ENCODE data around the gene HSPB6. TPM values are rescaled to one million over a fixed set of nuclear protein-coding genes. Genes with fewer than 3 reads are reported as not detected.

HSPB6 gene
- total and polyA plus RNA-seq, 4 donors: 2.7 to 17.7 (median 5.6) TPM

GRCh38 chr19:35738887-35739229 is 18.0 kb downstream of the HSPB6 start:
- TF ChIP-seq RXRA (IDR thresholded peaks at IDR 0.05): peak in 1 of 2 donors; percentile 14
- TF ChIP-seq GABPA (IDR thresholded peaks at IDR 0.05 in 1 of 2, conservative IDR thresholded peaks at IDR 0.05 in 1 of 2): no peak
- Histone ChIP-seq H3K36me3 (ENCODE audit: control insufficient read depth in 4 of 4, insufficient read depth in 3 of 4, low read depth in 1 of 4, low read length in 3 of 4) (peaks cover 11 to 47% (median 18%) of the 10 kb centered on the region in 4 donors), H3K9ac (ENCODE audit: low read depth in 1 of 2, low read length in 2 of 2) (no peak overlapping the region), H3K4me3 (ENCODE audit: low read depth in 1 of 3, low read length in 3 of 3) (no peak overlapping the region), H3K9me3 (ENCODE audit: control insufficient read depth in 4 of 4, low read length in 3 of 4) (no peaks in the 10 kb centered on the region), H3K27ac (ENCODE audit: low read depth in 1 of 2, low read length in 2 of 2) (peak overlapping the region in 1 of 2 donors; percentile 78), H3K4me1 (ENCODE audit: control insufficient read depth in 4 of 4, insufficient read depth in 4 of 4, low read length in 3 of 4) (peaks cover 6 to 38% (median 11%) of the 10 kb centered on the region in 4 donors), H3K27me3 (ENCODE audit: control insufficient read depth in 4 of 4, insufficient read depth in 4 of 4, low read length in 3 of 4) (no peaks in the 10 kb centered on the region)
- DNase-seq (ENCODE audit: low spot score): no peak
- 90% methylated on average over 2 of the region's 2 CpGs for WGBS

- peaks cover 11 to 53% (median 20%) of the 10 kb centered on the region in 4 donors for H3K36me3 ChIP-seq (ENCODE audit: control insufficient read depth in 4 of 4, insufficient read depth in 3 of 4, low read depth in 1 of 4, low read length in 3 of 4)
- H3K27me3 ChIP-seq (ENCODE audit: control insufficient read depth in 4 of 4, insufficient read depth in 4 of 4, low read length in 3 of 4): no peaks in the 10 kb centered on the region
- no peak overlapping the region for H3K9ac ChIP-seq (ENCODE audit: low read depth in 1 of 2, low read length in 2 of 2)
- no peaks in the 10 kb centered on the region for H3K9me3 ChIP-seq (ENCODE audit: control insufficient read depth in 4 of 4, low read length in 3 of 4)
- H3K4me1 ChIP-seq (ENCODE audit: control insufficient read depth in 4 of 4, insufficient read depth in 4 of 4, low read length in 3 of 4): peaks cover 5 to 35% (median 11%) of the 10 kb centered on the region in 4 donors
- no peak for DNase-seq (ENCODE audit: low spot score)
- 95% methylated on average over 37 of the region's 37 CpGs for WGBS
- H3K4me3 ChIP-seq (ENCODE audit: low read depth in 1 of 3, low read length in 3 of 3): no peak overlapping the region
- TF ChIP-seq NR2F2 (IDR thresholded peaks at IDR 0.05) (no peak), TAF1 (conservative IDR thresholded peaks at IDR 0.05) (no peak), EGR1 (IDR thresholded peaks at IDR 0.05; ENCODE audit: low read depth in 2 of 2) (no peak), MAX (IDR thresholded peaks at IDR 0.05) (no peak), GABPA (IDR thresholded peaks at IDR 0.05 in 1 of 2, conservative IDR thresholded peaks at IDR 0.05 in 1 of 2) (no peak), YY1 (IDR thresholded peaks at IDR 0.05) (no peak), CTCF (IDR thresholded peaks at IDR 0.05; ENCODE audit: low read depth, low read length, missing input control) (no peak), FOXA2 (IDR thresholded peaks at IDR 0.05) (no peak), HNF4G (IDR thresholded peaks at IDR 0.05) (no peak), HNF4A (conservative IDR thresholded peaks at IDR 0.05) (no peak), ATF3 (IDR thresholded peaks at IDR 0.05) (no peak), ZBTB33 (IDR thresholded peaks at IDR 0.05) (no peak), RXRA (IDR thresholded peaks at IDR 0.05) (no peak), JUND (IDR thresholded peaks at IDR 0.05) (no peak), REST (IDR thresholded peaks at IDR 0.05) (no peak)
- H3K27ac ChIP-seq (ENCODE audit: low read depth in 1 of 2, low read length in 2 of 2): no peak overlapping the region
These were observed 18.6 kb downstream of the HSPB6 start for GRCh38 chr19:35738021-35738886.
